CD4-positive, alpha-beta T cell treated with Interleukin-15 for 1 hour (primary cell): ENCODE results near the gene HSF2BP.

Experiments used
- DNase-seq: peaks from one replicate; pipeline ENCODE4 v3.0.0-alpha.2; 2020

The HSF2BP gene

DNA sequence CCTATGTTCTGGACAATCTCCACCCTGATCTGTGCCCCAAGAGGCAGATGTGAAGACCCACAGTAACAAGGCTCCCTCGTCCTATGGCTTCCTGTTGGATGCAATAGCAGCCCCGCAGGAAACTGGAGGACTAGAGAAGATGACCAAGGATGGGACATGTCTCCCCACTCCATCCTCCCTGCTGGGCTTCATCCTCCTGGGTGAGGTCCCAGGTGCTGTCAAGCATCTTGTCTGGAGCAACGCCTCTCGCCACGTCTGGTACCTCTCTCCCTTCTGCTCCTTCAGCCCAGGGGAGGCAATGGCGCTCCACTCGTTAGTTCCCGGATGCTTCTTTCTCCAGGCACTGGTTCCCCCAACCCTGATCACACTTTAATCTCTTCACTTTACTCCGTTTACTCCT is 11.1 kb downstream of the HSF2BP start:
- no peak for DNase-seq

DNA sequence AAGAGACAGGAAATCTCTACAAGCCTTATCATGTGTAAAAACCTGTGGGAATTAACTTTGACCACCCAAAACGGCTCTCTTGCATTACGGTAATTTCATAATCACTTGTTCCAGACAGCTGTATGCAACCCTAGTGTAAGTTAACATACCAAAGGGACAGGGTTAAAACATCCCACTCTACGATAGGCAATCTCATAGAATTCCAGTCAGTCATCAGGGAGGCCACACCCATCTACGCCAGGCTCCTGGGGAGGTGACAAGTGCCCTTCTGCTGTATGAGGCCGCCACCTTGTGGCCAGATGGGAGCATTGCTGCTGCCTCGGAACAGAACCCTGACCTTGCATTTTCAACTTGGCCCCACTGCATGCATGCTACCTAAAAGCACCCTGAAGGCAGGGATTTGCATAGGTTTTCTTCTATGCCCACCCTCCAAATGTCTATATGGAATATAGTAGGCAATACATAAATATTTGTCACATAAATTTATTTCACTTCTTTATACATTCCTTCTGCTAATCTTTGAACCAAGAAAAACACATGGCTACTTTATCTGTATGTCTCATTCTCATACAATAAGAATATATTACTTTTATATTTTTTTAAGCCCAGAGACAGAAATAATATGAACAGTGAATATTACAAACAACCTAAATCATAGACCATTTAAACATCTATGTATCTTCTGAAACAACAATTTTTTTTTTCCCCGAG is 12.6 kb downstream of the HSF2BP start:
- DNase-seq, result peak; percentile 84

DNA sequence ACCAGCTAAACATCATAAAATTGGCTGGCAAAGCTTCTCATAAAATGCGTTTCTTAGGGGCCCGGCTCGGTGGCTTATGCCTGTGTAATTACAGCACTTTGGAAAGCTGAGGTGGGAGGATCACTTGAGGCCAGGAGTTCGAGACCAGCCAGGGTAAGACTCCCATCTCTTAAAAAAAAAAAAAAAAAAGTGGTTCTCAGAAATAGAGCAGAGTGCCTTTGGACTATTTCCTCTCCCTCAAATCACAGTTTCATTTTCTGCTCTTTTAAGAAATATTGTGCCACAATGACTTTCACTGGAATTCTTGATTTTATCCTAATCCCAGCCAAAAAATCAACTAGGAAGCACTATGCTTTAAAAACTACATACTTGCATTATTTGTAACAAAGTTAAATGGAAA is 13.3 kb downstream of the HSF2BP start:
- no peak for DNase-seq

DNA sequence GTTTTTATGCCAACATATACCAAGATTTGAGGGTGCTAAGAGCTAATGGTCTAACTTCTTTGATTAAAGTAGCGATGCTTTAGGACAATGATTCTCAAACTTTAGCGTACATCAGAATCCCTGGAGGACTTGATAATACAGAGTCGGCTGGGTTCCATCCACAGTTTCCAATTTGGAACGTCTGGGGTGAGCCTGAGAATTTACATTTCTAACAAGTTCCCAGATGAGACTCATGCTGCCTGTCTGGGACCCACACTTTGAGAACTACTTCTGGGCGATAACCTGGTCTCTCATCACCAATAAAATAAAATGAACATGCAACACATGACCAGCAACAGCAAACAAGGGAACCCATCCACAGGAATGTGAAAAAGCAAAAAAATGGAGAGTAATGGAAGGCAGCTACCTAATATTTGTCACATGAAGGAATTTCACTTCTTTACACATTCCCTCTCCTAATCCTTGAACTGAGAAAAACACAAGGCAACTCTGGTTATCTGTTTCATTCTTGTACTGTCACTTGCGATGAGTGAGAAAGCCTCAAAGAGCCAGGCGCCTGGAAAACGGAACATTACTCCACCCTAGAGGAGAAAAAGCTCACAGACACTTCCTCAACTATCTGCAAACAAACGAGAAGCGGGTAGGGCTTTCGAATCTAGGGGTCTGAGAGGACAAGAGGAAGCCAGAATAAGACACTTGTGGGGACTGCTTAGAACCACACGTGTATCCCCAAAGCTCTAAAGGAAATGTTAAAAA is 14.0 kb downstream of the HSF2BP start:
- peak; percentile 44 for DNase-seq

DNA sequence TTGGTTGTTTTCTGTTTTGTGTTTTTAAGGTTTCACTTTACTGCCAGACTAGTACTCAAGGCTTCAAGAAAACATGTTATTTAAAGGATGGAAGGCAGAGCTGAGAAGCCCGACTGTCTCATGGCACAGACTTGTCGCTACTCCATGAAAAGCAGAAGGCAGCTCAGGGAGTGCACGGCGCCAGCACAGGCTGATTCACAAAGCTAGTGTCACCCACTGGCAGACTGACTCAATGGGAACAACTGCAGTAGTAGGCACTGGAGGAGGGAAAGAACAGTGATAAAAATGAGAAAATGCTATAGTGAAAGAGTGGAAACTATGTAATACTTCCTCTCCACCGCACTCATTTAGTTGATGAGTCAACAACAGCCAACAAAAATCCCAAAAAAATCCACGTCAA is 14.7 kb downstream of the HSF2BP start:
- no peak for DNase-seq

DNA sequence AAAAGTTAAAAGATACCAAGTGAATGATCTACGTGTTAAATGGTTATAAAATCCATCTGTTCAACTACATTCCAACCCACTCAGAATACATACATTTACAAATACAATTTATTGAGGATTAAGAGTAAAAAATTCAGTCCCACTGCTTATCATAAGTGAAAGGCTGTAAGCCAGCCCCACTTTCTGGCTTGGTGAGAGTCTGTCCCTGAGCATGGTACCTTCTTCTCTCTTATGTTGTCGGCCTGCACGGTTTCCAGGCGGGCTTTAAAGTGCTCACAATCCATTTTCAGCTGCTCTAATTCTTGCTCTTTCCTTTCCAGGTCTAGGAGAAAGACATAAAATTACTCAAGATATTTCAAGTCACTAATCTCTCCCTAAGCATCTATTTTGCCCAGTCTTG is 15.2 kb downstream of the HSF2BP start:
- no peak for DNase-seq

DNA sequence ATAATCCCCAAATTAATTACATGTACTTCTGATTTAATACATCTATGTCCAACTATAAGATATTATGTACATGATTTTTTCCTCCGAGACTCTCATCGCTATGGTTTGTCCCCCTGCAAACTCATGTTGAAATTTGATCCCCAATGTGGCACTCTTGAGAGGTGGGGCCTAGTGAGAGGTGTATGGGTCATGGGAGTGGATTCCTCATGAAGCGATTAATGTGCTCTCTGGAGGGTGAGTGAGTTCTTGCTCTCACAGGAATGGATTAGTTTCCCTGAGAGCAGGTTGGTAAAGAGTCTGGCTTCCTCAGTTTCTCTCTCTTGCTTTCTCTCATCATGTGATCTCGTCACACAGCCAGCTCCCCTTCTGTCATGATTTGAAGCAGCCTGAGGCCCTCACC is 16.1 kb downstream of the HSF2BP start:
- DNase-seq, result no peak

DNA sequence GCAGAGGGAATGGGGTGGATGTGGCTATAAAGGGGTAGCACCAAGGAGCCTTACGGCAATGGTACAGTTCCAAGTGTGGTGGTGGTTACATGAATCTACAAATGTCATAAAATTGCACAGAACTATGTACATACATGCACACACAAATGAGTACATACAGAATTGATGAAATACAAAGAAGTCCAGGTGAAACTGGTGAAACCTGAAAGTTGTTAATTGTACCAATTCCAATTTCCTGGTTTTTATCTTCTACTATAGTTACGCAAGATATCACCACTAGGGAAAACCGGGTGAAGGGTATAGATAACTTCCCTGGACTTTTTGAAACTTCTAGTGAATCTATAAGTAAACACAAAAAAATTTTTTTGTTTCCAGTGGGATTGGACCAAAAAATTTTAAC is 18.9 kb downstream of the HSF2BP start:
- DNase-seq, result no peak

DNA sequence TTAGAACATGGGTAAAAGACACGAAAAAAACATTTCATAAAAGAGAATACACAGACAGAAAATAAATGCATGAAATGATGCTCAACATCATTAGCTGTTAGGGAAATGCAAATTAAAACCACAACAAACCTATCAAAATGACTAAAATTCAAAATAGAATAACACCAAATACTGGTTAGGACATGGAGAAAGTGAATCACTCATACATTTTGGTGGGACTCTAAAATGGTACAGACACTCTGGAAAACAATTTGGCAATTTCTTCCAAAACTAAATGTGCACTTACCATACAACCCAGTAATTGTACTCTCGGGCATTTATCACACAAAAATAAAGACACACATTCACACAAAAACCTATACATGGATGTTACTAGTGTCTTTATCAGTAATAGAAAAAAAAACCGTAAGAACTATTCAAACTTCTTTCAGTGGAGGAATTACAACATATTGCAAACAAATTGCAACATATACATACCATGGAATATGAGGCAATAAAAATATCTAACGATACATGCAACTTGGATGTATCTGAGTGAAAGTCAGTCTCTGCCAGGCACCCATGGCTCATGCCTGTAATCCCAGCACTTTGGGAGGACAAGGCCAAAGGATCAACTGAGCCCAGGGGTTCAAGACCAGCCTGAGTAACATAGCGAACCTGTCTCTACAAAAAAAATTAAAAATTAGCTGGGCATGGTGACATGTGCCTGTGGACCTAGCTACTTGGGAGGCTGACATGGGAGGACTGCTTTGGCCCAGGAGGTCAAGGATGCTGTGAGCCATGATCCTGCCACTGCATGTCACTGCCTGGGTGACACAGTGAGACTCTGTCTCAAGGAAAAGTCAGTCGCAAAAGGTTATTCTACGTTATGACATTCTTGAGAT is 19.6 kb downstream of the HSF2BP start:
- no peak for DNase-seq

DNA sequence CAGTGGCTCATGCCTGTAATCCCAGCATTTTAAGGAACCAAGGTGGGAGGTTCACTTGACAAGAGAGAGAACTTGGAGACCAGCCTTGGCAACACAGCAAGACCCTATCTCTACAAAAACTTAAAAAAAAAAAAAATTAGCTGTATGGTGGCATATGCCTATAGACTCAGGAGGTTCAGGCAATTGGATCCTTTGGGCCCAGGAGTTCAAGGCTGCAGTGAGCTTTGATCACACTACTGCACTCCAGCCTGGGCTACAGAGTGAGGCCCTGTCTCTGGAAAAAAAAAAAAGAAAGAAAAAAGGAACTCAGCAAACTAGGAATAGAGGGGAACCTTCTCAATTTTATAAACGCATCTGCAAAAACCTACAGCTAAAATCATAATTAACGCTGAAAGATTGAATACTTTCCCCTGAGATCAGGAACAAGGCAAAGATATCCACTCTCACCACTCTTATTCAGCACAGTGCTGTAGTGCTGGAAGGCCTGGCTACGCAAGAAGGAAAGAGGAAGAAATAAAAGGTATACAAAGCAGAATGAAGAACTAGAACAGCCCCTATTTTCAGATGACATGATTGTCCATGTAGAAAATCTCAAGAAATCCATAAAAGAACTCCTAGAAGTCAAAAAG is 21.6 kb downstream of the HSF2BP start:
- no peak for DNase-seq

DNA sequence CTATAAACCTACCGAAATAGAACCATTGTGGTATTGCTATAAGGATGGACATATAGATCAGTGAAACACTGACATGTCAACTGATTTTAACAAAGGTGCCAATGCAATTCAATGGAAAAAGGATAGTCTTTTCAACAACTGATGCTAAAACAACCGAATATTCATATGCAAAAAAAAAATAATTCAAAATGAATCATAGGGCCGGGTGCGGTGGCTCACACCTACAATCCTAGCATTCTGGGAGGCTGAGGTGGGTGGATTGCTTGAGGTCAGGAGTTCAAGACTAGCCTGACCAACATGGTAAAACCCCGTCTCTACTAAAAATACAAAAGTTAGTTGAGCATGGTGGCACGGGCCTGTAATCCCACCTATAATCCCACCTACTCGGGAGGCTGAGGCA is 23.9 kb downstream of the HSF2BP start:
- no peak for DNase-seq

DNA sequence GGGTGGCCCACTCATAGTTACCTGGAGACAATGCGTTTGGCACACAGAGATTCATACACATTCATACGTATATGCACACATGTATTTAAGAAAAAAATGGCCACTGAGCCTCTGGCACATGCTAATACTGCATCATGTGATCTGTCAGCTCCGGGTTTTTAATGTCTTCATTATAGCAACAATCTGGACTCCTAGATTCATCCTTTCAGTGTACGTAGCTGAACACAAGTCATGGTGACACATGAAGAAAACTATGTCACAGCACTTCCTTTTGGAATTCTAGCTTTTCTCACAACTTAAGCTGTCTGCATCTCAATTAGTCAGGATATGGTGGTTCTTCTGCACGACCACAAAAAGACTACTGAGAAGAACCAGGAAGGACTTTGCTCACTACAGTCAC is 24.7 kb downstream of the HSF2BP start:
- DNase-seq, result no peak

DNA sequence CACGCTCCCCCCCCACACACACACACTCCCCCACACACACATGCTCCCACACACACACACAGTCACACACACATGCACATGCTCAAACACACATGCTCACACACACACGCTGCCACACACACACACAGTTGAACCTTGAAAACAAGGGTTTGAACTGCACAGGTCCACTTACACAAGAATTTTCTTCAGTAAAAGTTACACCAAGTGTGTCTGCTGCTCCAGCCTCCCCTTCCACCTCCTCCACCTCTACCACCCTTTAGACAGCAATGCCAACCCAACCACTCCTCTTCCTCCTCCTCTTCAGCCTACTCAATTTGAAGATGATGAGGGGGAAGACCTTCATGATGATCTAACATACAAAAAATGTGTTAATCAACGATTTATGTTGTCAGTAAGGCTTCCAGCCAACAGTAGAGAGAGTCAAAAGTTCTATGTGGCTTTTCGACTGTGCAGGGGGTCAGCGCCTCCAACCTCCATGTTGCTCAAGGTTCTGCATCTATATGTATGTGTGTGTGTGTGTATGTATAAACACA is 26.8 kb downstream of the HSF2BP start:
- DNase-seq, result no peak

DNA sequence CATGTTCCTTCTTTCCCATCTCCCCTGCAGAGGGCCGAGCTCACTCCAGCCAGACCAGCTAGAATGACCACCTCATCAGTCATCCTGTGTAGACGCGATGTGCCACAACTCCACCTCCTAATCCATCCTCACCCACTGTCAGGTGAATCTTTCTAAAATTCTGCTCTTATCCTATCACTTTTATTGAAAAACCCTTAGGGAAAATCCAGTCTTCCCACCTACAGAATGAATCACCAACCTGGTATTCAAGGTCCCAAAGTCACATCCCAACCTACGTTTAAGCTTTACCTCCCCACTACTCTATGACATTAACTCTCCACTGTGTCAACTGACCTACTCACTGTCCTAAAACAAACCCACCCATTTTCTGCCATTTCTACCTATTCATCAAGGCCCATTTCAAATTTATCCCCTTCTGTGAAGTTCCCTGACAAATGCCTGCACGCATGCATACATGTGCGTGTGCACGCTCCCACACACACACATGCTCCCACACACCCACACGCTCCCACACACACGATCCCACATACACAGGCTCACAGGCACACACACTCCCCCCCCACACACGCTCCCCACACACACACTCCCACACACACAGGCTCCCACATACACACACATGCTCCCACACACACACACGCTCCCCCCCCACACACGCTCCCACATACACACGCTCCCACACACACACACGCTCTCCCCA is 27.7 kb downstream of the HSF2BP start:
- no peak for DNase-seq

DNA sequence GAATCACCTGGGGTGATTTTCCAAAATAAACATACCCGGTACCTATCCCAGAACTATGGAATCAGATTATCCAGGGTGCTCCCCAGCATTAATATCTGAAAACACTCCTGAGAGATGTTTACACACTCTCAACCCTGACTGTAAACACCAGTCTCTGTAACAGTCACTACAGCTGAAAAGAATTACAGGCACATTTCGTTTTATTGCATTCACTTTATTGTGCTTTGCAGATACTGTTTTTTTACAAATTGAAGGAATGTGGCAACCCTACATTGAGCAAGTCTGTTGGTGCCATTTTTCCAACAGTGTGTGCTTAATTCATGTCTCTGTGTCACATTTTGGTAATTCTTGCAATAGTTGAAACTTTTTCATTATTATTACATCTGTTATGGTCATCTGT is 31.8 kb downstream of the HSF2BP start:
- DNase-seq, result no peak

DNA sequence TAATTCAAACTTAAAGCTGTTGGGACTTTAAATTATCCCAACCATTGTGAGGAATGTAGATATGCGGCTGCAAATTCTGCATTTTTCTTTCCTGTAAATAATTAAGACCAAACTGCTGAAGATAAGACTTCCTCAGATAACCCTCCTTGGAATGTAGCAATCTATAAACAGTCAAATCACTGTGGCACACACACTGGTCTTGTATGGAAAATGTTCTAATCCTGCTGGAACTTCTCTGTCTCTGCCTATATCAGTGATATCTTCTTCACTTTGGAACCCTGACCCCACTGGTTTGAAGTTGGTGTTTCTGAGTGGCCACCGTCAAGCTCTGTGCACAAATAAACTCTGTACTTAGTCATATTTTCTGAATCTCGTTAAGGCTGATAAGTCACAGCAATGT is 32.9 kb downstream of the HSF2BP start:
- no peak for DNase-seq

DNA sequence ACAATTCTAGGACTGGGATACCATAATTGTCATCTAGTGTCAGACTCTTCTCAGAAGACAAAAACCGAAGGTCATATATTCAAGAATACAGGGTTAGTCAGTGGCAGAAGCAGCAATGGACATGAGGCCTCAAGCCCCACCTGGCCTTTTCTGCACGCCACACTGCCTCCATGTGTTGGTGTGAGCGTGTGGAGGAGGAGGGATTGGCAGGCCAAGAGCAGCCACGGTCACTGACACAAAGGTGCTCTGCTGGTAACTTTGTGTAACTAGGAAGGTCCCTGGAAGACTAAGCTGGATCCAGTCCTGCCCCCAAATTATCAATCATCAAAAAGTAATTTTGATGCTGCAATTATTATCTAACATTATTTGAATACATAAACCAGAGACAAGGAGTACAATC is 34.9 kb downstream of the HSF2BP start:
- no peak for DNase-seq

DNA sequence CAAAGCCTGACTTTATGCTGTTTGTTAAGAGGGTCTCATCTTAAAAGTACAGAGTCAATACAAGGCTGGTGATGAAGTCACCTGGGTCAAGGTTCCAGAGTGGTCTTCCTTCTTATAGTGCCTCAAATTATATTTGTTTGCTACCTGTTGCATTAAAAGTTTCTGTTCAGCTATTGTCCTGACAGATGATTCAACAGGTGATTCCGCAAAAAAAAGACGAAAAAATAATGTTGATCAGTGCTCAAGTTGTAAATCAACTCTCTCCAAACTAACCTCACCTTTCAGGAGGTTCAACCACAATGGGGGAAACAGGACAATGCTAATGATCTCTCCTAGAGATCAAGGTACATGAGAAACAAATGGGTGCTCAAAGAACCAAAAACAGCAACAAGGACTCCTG is 35.7 kb downstream of the HSF2BP start:
- DNase-seq, result no peak

DNA sequence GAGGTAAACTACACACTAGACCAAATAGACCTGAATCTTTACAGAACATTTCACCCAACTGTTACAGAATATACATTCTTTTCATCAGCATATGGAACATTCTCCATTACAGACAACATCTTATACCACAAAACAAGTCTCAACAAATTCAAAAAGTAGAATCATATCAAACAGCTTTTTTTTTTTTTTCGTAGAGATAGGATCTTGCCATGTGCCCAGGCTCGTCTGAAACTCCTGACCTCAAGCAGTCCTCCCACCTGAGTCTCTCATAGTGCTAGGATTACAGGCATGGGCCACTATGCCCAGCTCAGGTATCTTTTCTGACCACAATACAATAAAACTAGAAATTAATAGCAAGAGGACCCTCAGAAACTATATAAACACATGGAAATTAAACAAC is 36.5 kb downstream of the HSF2BP start:
- no peak for DNase-seq

DNA sequence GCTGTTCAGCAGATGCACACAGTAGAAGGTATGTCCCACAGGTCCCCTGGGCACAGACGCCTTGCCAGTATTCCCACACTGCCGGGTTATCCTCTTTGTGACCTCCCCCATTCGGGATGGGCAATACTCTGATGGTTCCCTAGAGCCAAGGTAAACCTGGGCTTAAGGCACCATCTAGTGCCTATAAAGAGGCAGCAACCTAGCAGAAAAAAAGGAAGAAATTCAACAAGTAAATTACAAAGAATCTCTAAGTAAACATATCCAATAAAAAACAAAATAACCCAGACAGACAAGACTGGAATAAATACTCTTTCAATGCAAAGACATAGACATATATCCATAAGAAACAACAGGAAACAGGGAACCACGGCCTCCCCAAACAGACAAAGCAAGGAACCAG is 39.4 kb downstream of the HSF2BP start:
- no peak for DNase-seq

DNA sequence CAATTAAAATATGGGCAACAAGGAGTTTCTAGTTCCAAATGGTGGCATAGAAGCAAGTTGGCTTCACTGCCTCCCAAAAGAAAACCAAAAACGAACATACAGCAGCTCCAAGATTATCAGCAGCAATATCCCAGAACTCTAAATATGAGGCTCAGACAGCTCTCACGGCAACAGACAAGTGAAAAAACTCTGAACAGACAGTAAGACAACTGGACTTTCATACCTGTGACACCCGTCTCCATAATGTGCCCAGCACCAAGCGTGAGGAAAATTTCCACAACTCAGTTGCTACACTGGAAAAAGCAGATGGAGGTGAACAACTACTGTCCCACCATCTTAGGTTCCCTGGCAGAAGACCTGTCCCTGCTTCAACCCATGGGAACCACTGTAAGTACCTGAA is 39.9 kb downstream of the HSF2BP start:
- DNase-seq, result no peak

DNA sequence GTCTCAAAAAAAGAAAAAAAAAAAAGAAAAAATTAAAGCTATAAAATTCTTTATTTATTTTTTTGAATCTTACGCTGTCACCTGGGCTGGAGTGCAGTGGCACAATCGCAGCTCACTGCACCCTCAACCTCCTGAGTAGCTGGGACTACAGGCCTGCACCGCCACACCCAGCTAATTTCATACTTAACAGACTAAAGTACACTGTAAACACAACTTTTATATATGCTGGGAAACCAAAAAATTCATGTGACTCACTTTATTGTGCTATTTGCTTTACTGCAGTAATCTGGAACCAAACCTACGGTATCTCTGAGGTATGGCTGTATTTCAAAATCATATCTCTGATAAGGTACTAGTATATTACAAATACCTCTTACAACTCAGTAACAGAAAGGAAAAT is 40.3 kb downstream of the HSF2BP start:
- no peak for DNase-seq
